ENCODE data around the gene RBM20. TPM values are rescaled to one million over a fixed set of nuclear protein-coding genes. Genes with fewer than 3 reads are reported as not detected.

RBM20 gene
- total RNA-seq, 1 donor from 2014 or later = 3.3 TPM

DNA sequence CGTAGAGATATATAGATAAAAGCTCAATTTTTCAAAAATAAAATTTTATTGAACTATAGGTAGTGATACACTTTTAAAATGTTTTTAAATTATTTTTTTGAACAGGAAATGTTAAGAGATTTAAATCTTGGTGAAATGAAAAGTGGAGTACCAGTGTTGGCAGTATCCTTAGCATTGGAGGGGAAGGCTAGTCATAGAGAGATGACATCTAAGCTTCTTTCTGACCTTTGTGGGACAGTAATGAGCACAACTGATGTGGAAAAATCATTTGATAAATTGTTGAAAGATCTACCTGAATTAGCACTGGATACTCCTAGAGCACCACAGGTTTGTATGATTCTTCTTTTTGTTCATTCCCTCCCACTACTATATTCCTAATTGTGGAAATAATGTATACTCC, 243.4 kb downstream of the RBM20 start:
- TF ChIP-seq CTCF (IDR thresholded peaks at IDR 0.05; ENCODE audit: insufficient read depth, low read length, poor library complexity, severe bottlenecking) = no peak
- no peak overlapping the region for H3K4me3 ChIP-seq (ENCODE audit: low read depth, low read length)
- peaks cover under 1% of the 10 kb centered on the region for H3K36me3 ChIP-seq (ENCODE audit: control insufficient read depth, insufficient read depth, low read length)
- no peak for DNase-seq (ENCODE audit: low read depth)
- H3K27me3 ChIP-seq (ENCODE audit: control insufficient read depth, insufficient read depth, low read length) = no peaks in the 10 kb centered on the region

Other genes with a start within 250 kb of the RBM20 start
- 88.4 and 103 TPM in 2 replicates for gene DUSP5, start 146.4 kb upstream of the RBM20 start, total RNA-seq
- 31.4 and 35.3 TPM in 2 replicates for gene SMC3, start 76.6 kb upstream of the RBM20 start, total RNA-seq
- gene PDCD4, start 227.6 kb downstream of the RBM20 start, total RNA-seq = 17.1 and 35.7 TPM in 2 replicates